22Rv1 (cell line): ENCODE data around the gene IQCH.
"Not testable (repeated sequence)": the region's sequence is repeated elsewhere in the genome, so short reads cannot be mapped to it uniquely, and the experiment has no call there.

ENCODE experiments used
- ZFX ChIP-seq: fragments of 450-650 bp; IDR thresholded peaks from 2 replicates; pipeline ENCODE4 v1.6.1; 2017; ENCODE audit warnings: antibody characterized with exemption, borderline replicate concordance
- TF ChIP-seq, protein P1 (sequence below): fragments of 450-650 bp; IDR thresholded peaks from 2 replicates; pipeline ENCODE4 v1.5.1; 2017; ENCODE audit warnings: mild to moderate bottlenecking

DNA sequence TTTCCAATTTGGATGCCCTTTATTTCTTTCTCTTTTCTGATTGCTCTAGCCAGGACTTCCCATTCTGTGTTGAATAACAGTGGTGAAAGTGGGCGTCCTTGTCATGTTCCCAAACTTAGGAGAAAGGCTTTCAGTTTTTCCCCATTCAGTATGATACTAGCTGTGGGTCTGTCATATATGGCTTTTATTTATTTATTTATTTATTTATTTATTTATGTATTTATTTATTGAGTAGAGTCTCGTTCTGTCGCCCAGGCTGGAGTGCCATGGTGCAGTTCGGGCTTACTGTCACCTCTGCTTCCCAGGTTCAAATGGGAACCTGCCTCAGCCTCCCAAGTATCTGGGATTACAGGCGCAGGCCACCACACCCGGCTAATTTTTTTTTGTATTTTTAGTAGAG is 31.8 kb downstream of the IQCH start:
- TF ChIP-seq, protein P1, sequence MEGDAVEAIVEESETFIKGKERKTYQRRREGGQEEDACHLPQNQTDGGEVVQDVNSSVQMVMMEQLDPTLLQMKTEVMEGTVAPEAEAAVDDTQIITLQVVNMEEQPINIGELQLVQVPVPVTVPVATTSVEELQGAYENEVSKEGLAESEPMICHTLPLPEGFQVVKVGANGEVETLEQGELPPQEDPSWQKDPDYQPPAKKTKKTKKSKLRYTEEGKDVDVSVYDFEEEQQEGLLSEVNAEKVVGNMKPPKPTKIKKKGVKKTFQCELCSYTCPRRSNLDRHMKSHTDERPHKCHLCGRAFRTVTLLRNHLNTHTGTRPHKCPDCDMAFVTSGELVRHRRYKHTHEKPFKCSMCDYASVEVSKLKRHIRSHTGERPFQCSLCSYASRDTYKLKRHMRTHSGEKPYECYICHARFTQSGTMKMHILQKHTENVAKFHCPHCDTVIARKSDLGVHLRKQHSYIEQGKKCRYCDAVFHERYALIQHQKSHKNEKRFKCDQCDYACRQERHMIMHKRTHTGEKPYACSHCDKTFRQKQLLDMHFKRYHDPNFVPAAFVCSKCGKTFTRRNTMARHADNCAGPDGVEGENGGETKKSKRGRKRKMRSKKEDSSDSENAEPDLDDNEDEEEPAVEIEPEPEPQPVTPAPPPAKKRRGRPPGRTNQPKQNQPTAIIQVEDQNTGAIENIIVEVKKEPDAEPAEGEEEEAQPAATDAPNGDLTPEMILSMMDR: not testable (repeated sequence)
- not testable (repeated sequence) for TF ChIP-seq ZFX
